GM12892 (cell line): Measurements from ENCODE around the gene LRRC8B.

Source experiments
- POLR2A ChIP-seq: IDR thresholded peaks from 2 replicates; pipeline ENCODE4 v1.6.1; 2011; ENCODE audit warnings: low read depth, low read length, control low read depth
- POLR2AphosphoS5 ChIP-seq: IDR thresholded peaks from 2 replicates; pipeline ENCODE4 v1.6.1; 2011; ENCODE audit warnings: low read depth, low read length, control low read depth
- TAF1 ChIP-seq: IDR thresholded peaks from 2 replicates; pipeline ENCODE4 v1.6.1; 2011; ENCODE audit warnings: low read depth, mild to moderate bottlenecking, control low read depth, low read length, borderline replicate concordance

GRCh38 chr1:89565521-89565920, 40.9 kb downstream of the LRRC8B start:
- TF ChIP-seq POLR2A (no peak), TAF1 (no peak), POLR2AphosphoS5 (no peak)
